Ovary (tissue), 9 donors: ENCODE results near the gene PARD3B. TPM values are rescaled to one million over a fixed set of nuclear protein-coding genes. Genes with fewer than 3 reads are reported as not detected.

ENCODE experiments used
- DNase-seq, 5 donors: peaks; one replicate each; pipeline ENCODE4 v3.0.0-alpha.2; 2019 to 2020
- H3K27ac ChIP-seq, 2 donors: fragments of 200-600 bp; one replicate each; pipeline versions ENCODE4 v1.5.1 to v1.8.0; 2019 to 2022
- H3K27me3 ChIP-seq: fragments of 200-600 bp; one replicate; pipeline ENCODE4 v1.8.0; 2022
- H3K36me3 ChIP-seq: fragments of 200-600 bp; sonication (generic); one replicate; pipeline ENCODE4 v1.5.1; 2019
- H3K4me1 ChIP-seq: one replicate; pipeline ENCODE4 v1.8.1; 2013; ENCODE audit warnings: mild to moderate bottlenecking, moderate library complexity; ENCODE audit not compliant: insufficient read depth
- H3K4me3 ChIP-seq: fragments of 200-600 bp; sonication (generic); one replicate; pipeline ENCODE4 v1.5.1; 2017
- H3K9me3 ChIP-seq, 2 donors: fragments of 200-600 bp in 1 of 2; sonication (generic) in 1 of 2; one replicate each; pipeline versions ENCODE4 v1.5.1 to v1.8.1; 2013 to 2019; ENCODE audit warnings: mild to moderate bottlenecking in 1 of 2, moderate library complexity in 1 of 2
- EP300 ChIP-seq: sonication (generic); formaldehyde crosslinking; IDR thresholded peaks from one replicate; pipeline ENCODE4 v1.6.1; 2017; ENCODE audit warnings: antibody characterized with exemption
- POLR2A ChIP-seq: fragments of 450-650 bp; IDR thresholded peaks from one replicate; pipeline ENCODE4 v1.6.1; 2017; ENCODE audit warnings: antibody characterized with exemption, mild to moderate bottlenecking, moderate library complexity
- WGBS, 3 donors: extraction: QIAGEN DNeasy Blood & Tissue Kit in 1 of 3; methylation state at CpG; one replicate each; pipeline versions ENCODE4 v1.1.5 to v1.1.7; 2013 to 2017; 5-methylcytosine and 5-hydroxymethylcytosine counted together
- intact Hi-C, 4 donors: fragments of 100-400 bp; cut with DNase I; formaldehyde crosslinking; loops; one replicate each; pipeline versions ENCODE4 v1.11.0 to v1.15.1; 2022 to 2023
- polyA plus RNA-seq, 2 donors: library from polyadenylated mRNA; stranded (reverse); fragments of 200-250 nt in 1 of 2; fragments of 350-450 nt in 1 of 2; fragmentation: Illumina TruSeq in 1 of 2; extraction: RNeasy Lipid Tissue Mini Kit (QIAGEN cat#74804) in 1 of 2; gene quantifications; one replicate each; pipeline ENCODE4 v1.2.3, GENCODE V29; 2013 to 2014
- total RNA-seq, 7 donors: library from RNA; depleted of rRNA in 2 of 7; stranded (reverse); fragments of >200 nt in 2 of 7; fragmentation: NEBNext Ultra II Directional in 3 of 7; extraction: Animal tissue kit (Norgen Biotek cat#: 25700) in 3 of 7; gene quantifications; one replicate each; pipeline versions ENCODE4 v1.1.0 to v1.2.4, GENCODE V29; 2016 to 2023
- TF ChIP-seq, protein P1 (sequence below), 3 donors: fragments of 450-650 bp in 2 of 3; fragments of 200-600 bp in 1 of 3; IDR thresholded peaks; one replicate each; pipeline versions ENCODE4 v1.5.1 to v1.8.0; 2016 to 2022; ENCODE audit warnings: antibody characterized with exemption in 3 of 3, mild to moderate bottlenecking in 1 of 3
- donor health status: DM: no; HTN: no; CAD: no; lungs with moderate emphysema.
- donor health status: DM: no; HTN: no; CAD: no.
- donor health status: Bipolar disorder and iron deficiency.
- donor health status: DM: yes; HTN: yes; CAD: no.
- donor health status: DM: no; HTN: no; CAD: no.
- donor health status: DM: yes; HTN: yes; CAD: no.

PARD3B gene
- total and polyA plus RNA-seq, 9 donors: 8.2 to 46.6 (median 28.7) TPM

DNA sequence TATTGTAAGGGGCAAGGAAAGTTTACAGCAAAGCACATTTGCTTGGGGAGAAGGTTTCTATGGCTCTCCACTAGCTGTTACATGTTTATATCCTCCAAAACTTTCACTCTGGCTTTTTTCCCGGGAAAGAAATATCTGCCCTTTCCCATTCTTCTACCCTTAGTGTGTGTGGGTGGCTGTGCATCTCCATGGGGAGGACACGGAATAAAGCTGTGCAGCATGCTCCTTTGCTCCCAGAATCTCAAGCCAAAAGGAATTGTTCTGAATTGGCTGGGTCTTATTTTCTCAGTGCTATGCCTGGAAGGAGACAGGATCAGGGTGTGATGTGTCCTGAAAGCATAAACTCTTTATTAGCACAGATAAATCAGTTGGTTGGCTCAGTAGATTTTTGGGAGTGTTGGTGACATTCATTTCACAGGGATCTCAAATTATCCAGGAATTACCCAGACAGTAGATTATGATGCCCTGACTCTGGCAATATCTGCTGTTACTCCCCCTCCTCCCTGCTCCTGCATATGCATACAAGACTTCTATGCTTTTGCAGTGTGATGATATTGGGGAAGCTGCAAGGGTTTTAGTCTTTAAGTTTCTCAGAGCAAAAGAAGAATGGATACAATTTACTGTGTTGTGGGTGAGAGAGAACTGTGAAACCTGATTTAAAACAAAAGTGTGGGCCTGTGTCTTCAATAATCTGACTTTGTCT, 63.1 kb downstream of the PARD3B start:
- Histone ChIP-seq H3K4me3 (no peak overlapping the region), H3K27ac (no peak overlapping the region), H3K27me3 (no peaks in the 10 kb centered on the region), H3K36me3 (no peaks in the 10 kb centered on the region), H3K9me3 (no peaks in the 10 kb centered on the region), H3K4me1 (peaks cover 14% of the 10 kb centered on the region)
- intact Hi-C loops: no loop called here
- TF ChIP-seq, protein P1, sequence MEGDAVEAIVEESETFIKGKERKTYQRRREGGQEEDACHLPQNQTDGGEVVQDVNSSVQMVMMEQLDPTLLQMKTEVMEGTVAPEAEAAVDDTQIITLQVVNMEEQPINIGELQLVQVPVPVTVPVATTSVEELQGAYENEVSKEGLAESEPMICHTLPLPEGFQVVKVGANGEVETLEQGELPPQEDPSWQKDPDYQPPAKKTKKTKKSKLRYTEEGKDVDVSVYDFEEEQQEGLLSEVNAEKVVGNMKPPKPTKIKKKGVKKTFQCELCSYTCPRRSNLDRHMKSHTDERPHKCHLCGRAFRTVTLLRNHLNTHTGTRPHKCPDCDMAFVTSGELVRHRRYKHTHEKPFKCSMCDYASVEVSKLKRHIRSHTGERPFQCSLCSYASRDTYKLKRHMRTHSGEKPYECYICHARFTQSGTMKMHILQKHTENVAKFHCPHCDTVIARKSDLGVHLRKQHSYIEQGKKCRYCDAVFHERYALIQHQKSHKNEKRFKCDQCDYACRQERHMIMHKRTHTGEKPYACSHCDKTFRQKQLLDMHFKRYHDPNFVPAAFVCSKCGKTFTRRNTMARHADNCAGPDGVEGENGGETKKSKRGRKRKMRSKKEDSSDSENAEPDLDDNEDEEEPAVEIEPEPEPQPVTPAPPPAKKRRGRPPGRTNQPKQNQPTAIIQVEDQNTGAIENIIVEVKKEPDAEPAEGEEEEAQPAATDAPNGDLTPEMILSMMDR (IDR thresholded peaks at IDR 0.05): no peak
- no peak for TF ChIP-seq EP300
- no peak for TF ChIP-seq POLR2A
- peak in 3 of 5 donors; percentile 21 to 39 (median 25) for DNase-seq
- WGBS, 3 donors: 1 to 6% (median 1%) methylated on average over 2 of the region's 2 CpGs

DNA sequence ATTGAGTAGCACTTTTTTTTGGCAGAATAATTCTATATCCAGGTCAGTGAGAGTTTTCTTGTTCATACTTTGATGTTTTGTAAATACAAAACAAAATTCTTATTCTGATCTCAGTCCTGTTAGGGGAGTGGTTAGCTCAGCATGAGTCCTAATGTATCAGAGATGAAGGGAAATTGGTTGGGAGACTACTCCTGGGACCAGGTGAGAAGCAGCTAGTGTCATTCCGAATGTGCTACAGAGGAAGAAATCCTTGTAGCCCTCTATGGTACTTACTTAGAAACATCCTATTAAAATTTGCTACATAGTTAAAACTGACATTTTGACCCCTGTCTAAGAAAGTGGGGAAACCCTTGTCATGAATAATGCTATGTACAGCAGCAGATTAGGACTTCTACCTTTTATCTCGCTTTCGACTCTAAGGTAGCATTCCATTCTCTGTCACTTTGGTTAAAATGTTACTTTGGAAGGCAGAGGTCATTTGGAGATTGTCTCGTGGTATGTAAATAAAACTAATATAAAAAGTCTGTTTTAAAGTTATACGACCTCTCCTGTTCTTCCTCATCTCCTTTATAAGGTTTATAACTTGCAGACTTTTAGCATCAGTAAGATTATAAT, 65.8 kb downstream of the PARD3B start:
- WGBS, 3 donors: 31 to 52% (median 33%) methylated on average over 5 of the region's 5 CpGs
- no peak overlapping the region for H3K27ac ChIP-seq
- intact Hi-C loops: no loop called here
- no peak overlapping the region for H3K4me3 ChIP-seq
- H3K27me3 ChIP-seq: no peaks in the 10 kb centered on the region
- H3K9me3 ChIP-seq: no peaks in the 10 kb centered on the region
- H3K36me3 ChIP-seq: no peaks in the 10 kb centered on the region
- DNase-seq: no peak
- no peak for TF ChIP-seq EP300
- TF ChIP-seq POLR2A: no peak
- TF ChIP-seq, protein P1 (IDR thresholded peaks at IDR 0.05): no peak
- H3K4me1 ChIP-seq: peaks cover 9% of the 10 kb centered on the region

DNA sequence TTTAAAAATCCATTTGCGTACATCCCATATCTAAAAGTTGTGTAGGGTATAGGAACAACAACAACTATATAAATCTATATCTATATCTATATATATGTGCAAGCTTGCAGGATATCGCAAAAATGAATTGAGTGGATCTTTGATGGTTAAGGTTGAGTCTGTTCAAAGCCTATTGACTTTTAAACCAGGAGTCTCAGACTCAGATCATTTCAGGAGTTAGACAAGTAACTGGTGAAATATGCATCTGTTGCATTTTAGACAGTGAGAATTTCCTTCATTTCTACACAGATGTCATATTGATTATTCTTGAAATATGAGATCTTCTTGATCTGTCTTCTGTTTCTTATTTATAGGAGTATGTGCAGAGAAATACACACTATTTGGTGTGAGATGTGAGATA, 66.5 kb downstream of the PARD3B start:
- no peaks in the 10 kb centered on the region for H3K27me3 ChIP-seq
- H3K36me3 ChIP-seq: no peaks in the 10 kb centered on the region
- H3K9me3 ChIP-seq: no peaks in the 10 kb centered on the region
- no peak for DNase-seq
- H3K27ac ChIP-seq: no peak overlapping the region
- intact Hi-C loops: no loop called here
- 97 to 98% (median 97%) methylated on average over 2 of the region's 2 CpGs for WGBS, 3 donors
- H3K4me1 ChIP-seq: peaks cover 9% of the 10 kb centered on the region
- no peak overlapping the region for H3K4me3 ChIP-seq
- no peak for TF ChIP-seq EP300
- no peak for TF ChIP-seq POLR2A
- TF ChIP-seq, protein P1 (IDR thresholded peaks at IDR 0.05): no peak

DNA sequence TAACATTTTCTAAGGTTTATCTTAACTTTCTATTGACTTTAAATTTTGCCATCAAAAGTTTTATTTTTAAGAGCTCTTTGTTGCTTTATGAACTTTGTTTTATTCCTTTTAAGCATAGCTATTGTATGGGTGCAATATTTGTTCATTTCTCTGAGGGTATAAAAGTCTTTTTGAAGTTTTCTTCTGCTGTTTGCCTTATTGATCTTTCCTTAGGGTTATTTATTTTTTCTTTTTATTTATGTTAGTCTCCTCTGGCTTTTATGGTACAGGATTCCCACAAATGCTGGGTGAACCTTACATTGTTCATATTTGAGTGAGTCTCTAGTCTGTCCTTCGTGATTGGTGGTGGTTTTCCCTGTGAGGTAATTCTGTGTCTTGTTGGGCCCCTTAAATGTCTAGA, 68.4 kb downstream of the PARD3B start:
- H3K36me3 ChIP-seq: no peaks in the 10 kb centered on the region
- DNase-seq: no peak
- H3K4me3 ChIP-seq: no peak overlapping the region
- 93 to 95% (median 94%) methylated on average over 1 of the region's 1 CpG for WGBS, 3 donors
- no peaks in the 10 kb centered on the region for H3K27me3 ChIP-seq
- no peak for TF ChIP-seq EP300
- no peak for TF ChIP-seq POLR2A
- TF ChIP-seq, protein P1 (IDR thresholded peaks at IDR 0.05): no peak
- no peaks in the 10 kb centered on the region for H3K4me1 ChIP-seq
- H3K27ac ChIP-seq: no peak overlapping the region
- H3K9me3 ChIP-seq: no peaks in the 10 kb centered on the region
- intact Hi-C loops: no loop called here
